Astrocyte (in vitro differentiated cells and primary cell): ENCODE results near the gene GPR119.

ENCODE experiments used
- CTCF ChIP-seq: IDR thresholded peaks from 2 replicates; pipeline ENCODE4 v1.5.1; 2011; ENCODE audit warnings: low read depth, mild to moderate bottlenecking, inconsistent platforms, low read length, moderate library complexity; ENCODE audit not compliant: insufficient read depth
- EZH2 ChIP-seq: IDR thresholded peaks from 2 replicates; pipeline ENCODE4 v1.6.1; 2012; ENCODE audit warnings: mild to moderate bottlenecking, low read length, inconsistent platforms; ENCODE audit not compliant: insufficient read depth

- TF ChIP-seq CTCF = no peak
- no peak for TF ChIP-seq EZH2
Observed at GRCh38 chrX:130351567-130351966, 33.9 kb downstream of the GPR119 start.
